ENCODE measurements around the gene H2AZ1.

Gene H2AZ1

DNA sequence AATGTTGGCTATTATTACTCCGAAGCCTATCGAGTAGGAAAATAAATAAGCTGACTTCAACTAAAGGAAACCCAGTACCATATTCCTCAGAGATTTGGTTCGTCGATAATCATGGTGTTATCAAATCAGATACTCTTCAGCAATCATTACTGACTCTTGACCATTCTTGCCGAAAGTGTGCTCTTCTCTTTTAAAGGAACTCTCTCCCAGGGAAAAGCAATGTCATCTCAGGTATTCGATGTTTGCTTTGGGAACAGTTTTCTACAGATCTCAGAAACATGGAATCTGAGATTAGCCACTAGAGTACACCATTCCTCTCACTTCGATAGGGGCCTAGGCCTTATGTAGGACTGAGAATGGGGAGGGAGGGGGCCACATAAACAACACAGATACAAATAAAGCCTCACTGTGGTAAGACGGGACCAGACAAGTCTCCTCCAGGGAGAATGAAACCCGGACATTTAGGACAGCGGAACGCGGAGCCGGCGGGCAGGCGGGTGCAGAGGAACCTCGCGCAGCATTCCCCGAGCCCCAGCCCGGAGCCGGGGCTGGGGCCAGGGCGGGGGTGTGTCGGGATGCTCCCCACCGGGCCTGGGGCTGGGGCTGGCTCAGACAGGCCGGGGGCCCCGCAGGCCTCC is 4.2 kb downstream of the H2AZ1 start:
- DNase-seq = no peak

- no peak for DNase-seq
Observed at GRCh38 chr4:99943904-99944437, 6.1 kb downstream of the H2AZ1 start.

DNA sequence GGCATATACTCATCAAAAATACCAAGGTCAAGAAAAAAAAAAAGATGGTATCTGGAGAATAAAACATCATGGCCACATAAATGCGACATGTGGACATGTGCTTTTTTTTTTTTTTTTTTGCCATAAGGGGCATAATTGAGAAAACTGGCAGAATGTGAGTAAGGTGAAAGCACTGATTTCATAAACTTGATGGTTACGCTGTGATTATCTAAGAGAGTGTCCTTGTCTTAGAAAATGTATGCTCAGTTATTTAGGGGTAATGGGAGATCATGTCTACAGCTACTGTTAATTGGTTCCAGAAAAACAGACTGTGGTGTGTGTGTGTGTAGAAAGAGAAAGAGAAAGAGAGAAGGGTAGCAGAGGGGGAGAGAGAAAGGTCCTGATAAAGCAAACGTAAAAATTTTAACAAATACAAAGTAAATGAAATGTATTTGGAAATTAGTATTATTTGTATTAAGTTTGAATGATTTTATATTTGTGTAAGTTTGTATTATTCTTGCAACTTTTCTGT is 11.8 kb downstream of the H2AZ1 start:
- DNase-seq = no peak

DNA sequence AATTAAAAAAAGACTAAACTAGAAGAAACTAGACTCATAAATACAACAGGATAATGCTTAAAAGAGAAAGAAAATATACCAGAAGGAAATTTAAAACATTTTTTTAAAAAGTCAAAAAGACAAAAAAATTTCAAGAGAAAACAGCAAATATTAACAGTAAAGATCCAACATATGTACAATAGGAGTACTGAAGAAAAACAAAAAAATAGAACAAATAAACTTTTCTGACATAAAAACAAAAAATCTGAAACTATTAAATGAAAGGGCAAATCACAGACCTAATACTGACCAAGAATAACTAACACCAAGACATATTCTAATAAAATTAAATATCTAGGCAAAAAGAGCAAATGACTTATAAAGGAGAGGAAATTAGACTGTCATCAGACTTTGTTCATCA is 15.2 kb downstream of the H2AZ1 start:
- DNase-seq = no peak

DNA sequence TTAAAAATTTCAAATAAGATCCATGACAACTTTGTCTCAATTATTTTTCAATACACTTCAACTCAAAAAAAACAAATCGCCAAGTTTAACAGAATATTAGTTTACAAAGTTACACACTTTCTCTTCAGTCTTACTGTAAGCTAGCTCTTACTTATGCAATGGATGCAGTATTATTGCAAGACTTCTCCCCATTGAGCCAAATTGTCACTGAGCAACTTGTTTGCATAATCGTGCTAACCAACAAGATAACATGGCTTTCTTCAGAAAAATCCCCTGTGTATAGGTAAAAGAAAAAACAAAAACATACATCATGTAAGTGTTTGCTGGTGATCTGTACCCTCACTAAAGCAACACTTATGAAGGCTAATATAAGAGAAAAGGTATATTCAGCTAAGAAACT is 22.5 kb downstream of the H2AZ1 start:
- DNase-seq = no peak

DNA sequence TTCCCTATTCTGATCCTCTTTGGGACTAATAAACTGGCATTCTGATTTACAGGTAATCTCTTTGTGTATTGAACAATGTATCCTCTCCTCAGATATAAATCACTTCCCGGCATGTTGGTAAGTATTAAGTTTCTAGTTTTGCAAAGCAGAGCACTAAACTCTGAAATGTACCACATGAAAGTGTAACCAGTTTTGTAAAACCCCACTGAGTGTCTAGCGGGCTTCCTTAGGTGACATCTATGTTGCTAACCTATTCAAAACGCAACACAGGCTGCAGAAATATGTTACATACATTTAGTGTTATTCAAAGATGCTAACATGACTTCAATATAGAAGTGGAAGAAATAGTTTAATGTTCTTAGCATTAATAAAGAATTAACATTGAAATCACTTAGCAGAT is 28.9 kb downstream of the H2AZ1 start:
- DNase-seq = no peak

DNA sequence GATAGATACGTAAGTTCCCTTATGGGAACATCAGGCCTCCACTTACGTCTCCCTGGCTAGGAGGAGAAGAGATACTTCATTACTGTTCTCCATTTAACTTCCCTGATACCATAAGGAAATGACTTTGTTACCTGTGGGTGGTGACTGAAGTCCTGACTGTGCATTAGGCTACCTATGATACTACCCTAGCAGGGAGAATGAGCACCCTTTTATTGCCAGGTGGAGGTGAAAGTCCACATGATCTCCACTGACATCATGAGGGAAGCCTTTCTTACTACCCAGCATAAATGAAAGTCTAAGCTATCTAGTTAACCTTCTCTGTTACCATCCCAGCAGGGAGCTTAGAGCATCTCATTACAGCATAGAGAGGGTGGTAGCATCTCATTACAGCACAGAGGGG is 31.4 kb downstream of the H2AZ1 start:
- DNase-seq = no peak

DNA sequence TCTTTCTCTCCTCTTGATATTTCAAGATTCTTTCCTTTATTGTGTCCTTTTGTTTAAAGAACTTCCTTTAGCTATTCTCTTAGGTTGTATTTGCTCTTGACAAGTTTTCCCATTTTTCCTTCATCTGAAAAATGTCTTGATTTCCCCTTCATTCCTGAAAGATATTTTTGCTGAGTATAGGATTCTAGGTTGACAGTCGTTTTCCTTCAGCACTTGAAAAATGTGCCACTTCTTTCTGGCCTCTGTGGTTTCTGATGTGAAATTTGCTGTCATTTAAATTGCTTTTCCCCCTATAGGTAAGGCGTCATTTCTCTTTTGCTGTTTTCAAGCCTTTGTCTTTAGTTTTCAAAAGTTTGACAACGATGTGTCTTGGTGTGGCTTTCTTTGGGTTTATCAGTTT is 32.5 kb downstream of the H2AZ1 start:
- DNase-seq = no peak

GRCh38 chr4:99915449-99915848 is 34.6 kb downstream of the H2AZ1 start:
- no peak for DNase-seq

Measured in T-helper 9 cell (primary cell).